ENCODE data around the gene TNFAIP2.

- TF ChIP-seq, protein P1, sequence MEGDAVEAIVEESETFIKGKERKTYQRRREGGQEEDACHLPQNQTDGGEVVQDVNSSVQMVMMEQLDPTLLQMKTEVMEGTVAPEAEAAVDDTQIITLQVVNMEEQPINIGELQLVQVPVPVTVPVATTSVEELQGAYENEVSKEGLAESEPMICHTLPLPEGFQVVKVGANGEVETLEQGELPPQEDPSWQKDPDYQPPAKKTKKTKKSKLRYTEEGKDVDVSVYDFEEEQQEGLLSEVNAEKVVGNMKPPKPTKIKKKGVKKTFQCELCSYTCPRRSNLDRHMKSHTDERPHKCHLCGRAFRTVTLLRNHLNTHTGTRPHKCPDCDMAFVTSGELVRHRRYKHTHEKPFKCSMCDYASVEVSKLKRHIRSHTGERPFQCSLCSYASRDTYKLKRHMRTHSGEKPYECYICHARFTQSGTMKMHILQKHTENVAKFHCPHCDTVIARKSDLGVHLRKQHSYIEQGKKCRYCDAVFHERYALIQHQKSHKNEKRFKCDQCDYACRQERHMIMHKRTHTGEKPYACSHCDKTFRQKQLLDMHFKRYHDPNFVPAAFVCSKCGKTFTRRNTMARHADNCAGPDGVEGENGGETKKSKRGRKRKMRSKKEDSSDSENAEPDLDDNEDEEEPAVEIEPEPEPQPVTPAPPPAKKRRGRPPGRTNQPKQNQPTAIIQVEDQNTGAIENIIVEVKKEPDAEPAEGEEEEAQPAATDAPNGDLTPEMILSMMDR (conservative IDR thresholded peaks at IDR 0.05), result no peak
- TF ChIP-seq EZH2 (IDR thresholded peaks at IDR 0.05; ENCODE audit: low read depth), result no peak
Measured at GRCh38 chr14:103127861-103128598, 4.8 kb downstream of the TNFAIP2 start.

Measured in PC-9 (cell line).